H1 (cell line): ENCODE results near the gene YIPF2. TPM values are rescaled to one million over a fixed set of nuclear protein-coding genes. Genes with fewer than 3 reads are reported as not detected.

Experiments used
- CBX5 ChIP-seq: fragments of 300-800, 300-1000 bp; sonication (generic); IDR thresholded peaks from 2 replicates; pipeline ENCODE4 v1.7.1; 2016; ENCODE audit warnings: antibody characterized with exemption, low read length, low read depth
- CHD1 ChIP-seq: IDR thresholded peaks from 2 replicates; pipeline ENCODE4 v1.6.1; 2012; ENCODE audit warnings: low read depth, low read length, improper control_type of control experiment
- CHD2 ChIP-seq: IDR thresholded peaks from 2 replicates; pipeline ENCODE4 v1.6.1; 2012; ENCODE audit warnings: low read length, improper control_type of control experiment
- GTF2F1 ChIP-seq: IDR thresholded peaks from 2 replicates; pipeline ENCODE4 v1.6.1; 2012; ENCODE audit warnings: low read depth, low read length, improper control_type of control experiment, borderline replicate concordance
- KDM5A ChIP-seq: fragments of 200-600 bp; IDR thresholded peaks from 2 replicates; pipeline ENCODE4 v1.7.1; 2012; ENCODE audit warnings: mild to moderate bottlenecking, low read length, inconsistent platforms, mixed read lengths
- SIN3A ChIP-seq, 2 experiments: IDR thresholded peaks in 1 of 2; conservative IDR thresholded peaks in 1 of 2; 2 replicates each; pipeline ENCODE4 v1.6.1; 2011 to 2012; ENCODE audit warnings: low read length in 2 of 2, improper control_type of control experiment in 1 of 2, low read depth in 1 of 2, mild to moderate bottlenecking in 1 of 2
- SP1 ChIP-seq: IDR thresholded peaks from 2 replicates; pipeline ENCODE4 v1.6.1; 2011; ENCODE audit warnings: low read depth, low read length
- SUZ12 ChIP-seq: fragments of 200-600 bp; sonication (generic); IDR thresholded peaks from 2 replicates; pipeline ENCODE4 v1.6.1; 2012; ENCODE audit warnings: mild to moderate bottlenecking, inconsistent platforms, low read length, moderate library complexity, mixed read lengths
- polyA plus RNA-seq, 7 experiments: library from polyadenylated mRNA; depleted of rRNA in 3 of 7; stranded (reverse) in 5 of 7; unstranded in 2 of 7; fragments of >200 nt in 5 of 7; fragments of 200-250 nt in 2 of 7; gene quantifications; 1 replicate in 5 of 7; 2 replicates in 1 of 7; 4 replicates in 1 of 7; pipeline versions ENCODE4 v1.2.1 to v1.2.3, GENCODE V29; 2011 to 2013; ENCODE audit warnings: missing spikeins in 2 of 7, mixed read lengths in 2 of 7
- total RNA-seq: library from RNA; stranded (reverse); fragmentation: NEBNext Ultra II Directional; extraction: Animal tissue kit (Norgen Biotek cat#: 25700); gene quantifications from 2 replicates; pipeline ENCODE4 v1.2.1, GENCODE V29; 2021
- TF ChIP-seq, protein P1 (sequence below): fragments of 300-600 bp; sonication (generic); IDR thresholded peaks from 2 replicates; pipeline ENCODE4 v1.7.1; 2012; ENCODE audit warnings: low read length, moderate library complexity, mild to moderate bottlenecking, inconsistent platforms; ENCODE audit not compliant: insufficient replicate concordance
- TF ChIP-seq, protein P2 (sequence below), 3 experiments: IDR thresholded peaks; 1 replicate in 2 of 3; 2 replicates in 1 of 3; pipeline versions ENCODE4 v1.5.1 to v1.6.1; 2011; ENCODE audit warnings: low read length in 3 of 3, mild to moderate bottlenecking in 3 of 3, inconsistent platforms in 2 of 3, low read depth in 1 of 3, moderate library complexity in 1 of 3; ENCODE audit not compliant: insufficient read depth in 1 of 3; ENCODE audit errors: control extremely low read depth in 1 of 3

Gene YIPF2
- total and polyA plus RNA-seq, 2 of the 8 experiments (the other 6 are each of a cell fraction or from before 2014, with no cell fraction given), result 48.3 to 112 TPM

DNA sequence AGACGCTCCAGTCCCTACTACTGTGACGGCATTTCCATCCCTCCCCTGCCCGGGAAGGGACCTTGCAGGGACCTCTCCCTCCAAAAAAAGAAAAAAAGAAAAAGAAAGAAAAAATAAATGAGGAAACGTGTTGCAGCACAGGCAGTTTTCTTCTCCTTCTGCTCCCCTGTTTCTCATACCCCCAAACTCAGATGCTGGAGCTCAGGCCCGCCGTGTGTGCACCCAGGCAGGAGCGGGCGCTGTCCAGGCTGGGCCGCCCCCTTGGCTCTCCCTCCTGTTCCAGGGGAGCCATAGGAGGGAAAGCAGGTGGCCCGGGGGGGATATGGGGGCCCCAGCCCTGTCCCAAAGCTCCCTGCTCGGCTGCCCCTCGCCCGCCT is 5.8 kb downstream of the YIPF2 start (continued):
- TF ChIP-seq, protein P1, sequence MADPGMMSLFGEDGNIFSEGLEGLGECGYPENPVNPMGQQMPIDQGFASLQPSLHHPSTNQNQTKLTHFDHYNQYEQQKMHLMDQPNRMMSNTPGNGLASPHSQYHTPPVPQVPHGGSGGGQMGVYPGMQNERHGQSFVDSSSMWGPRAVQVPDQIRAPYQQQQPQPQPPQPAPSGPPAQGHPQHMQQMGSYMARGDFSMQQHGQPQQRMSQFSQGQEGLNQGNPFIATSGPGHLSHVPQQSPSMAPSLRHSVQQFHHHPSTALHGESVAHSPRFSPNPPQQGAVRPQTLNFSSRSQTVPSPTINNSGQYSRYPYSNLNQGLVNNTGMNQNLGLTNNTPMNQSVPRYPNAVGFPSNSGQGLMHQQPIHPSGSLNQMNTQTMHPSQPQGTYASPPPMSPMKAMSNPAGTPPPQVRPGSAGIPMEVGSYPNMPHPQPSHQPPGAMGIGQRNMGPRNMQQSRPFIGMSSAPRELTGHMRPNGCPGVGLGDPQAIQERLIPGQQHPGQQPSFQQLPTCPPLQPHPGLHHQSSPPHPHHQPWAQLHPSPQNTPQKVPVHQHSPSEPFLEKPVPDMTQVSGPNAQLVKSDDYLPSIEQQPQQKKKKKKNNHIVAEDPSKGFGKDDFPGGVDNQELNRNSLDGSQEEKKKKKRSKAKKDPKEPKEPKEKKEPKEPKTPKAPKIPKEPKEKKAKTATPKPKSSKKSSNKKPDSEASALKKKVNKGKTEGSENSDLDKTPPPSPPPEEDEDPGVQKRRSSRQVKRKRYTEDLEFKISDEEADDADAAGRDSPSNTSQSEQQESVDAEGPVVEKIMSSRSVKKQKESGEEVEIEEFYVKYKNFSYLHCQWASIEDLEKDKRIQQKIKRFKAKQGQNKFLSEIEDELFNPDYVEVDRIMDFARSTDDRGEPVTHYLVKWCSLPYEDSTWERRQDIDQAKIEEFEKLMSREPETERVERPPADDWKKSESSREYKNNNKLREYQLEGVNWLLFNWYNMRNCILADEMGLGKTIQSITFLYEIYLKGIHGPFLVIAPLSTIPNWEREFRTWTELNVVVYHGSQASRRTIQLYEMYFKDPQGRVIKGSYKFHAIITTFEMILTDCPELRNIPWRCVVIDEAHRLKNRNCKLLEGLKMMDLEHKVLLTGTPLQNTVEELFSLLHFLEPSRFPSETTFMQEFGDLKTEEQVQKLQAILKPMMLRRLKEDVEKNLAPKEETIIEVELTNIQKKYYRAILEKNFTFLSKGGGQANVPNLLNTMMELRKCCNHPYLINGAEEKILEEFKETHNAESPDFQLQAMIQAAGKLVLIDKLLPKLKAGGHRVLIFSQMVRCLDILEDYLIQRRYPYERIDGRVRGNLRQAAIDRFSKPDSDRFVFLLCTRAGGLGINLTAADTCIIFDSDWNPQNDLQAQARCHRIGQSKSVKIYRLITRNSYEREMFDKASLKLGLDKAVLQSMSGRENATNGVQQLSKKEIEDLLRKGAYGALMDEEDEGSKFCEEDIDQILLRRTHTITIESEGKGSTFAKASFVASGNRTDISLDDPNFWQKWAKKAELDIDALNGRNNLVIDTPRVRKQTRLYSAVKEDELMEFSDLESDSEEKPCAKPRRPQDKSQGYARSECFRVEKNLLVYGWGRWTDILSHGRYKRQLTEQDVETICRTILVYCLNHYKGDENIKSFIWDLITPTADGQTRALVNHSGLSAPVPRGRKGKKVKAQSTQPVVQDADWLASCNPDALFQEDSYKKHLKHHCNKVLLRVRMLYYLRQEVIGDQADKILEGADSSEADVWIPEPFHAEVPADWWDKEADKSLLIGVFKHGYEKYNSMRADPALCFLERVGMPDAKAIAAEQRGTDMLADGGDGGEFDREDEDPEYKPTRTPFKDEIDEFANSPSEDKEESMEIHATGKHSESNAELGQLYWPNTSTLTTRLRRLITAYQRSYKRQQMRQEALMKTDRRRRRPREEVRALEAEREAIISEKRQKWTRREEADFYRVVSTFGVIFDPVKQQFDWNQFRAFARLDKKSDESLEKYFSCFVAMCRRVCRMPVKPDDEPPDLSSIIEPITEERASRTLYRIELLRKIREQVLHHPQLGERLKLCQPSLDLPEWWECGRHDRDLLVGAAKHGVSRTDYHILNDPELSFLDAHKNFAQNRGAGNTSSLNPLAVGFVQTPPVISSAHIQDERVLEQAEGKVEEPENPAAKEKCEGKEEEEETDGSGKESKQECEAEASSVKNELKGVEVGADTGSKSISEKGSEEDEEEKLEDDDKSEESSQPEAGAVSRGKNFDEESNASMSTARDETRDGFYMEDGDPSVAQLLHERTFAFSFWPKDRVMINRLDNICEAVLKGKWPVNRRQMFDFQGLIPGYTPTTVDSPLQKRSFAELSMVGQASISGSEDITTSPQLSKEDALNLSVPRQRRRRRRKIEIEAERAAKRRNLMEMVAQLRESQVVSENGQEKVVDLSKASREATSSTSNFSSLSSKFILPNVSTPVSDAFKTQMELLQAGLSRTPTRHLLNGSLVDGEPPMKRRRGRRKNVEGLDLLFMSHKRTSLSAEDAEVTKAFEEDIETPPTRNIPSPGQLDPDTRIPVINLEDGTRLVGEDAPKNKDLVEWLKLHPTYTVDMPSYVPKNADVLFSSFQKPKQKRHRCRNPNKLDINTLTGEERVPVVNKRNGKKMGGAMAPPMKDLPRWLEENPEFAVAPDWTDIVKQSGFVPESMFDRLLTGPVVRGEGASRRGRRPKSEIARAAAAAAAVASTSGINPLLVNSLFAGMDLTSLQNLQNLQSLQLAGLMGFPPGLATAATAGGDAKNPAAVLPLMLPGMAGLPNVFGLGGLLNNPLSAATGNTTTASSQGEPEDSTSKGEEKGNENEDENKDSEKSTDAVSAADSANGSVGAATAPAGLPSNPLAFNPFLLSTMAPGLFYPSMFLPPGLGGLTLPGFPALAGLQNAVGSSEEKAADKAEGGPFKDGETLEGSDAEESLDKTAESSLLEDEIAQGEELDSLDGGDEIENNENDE, result no peak
- TF ChIP-seq CBX5 (no peak), KDM5A (no peak), SP1 (no peak), CHD1 (no peak), CHD2 (no peak), SUZ12 (no peak), GTF2F1 (no peak), SIN3A (conservative IDR thresholded peaks at IDR 0.05 in 1 of 2, IDR thresholded peaks at IDR 0.05 in 1 of 2; ENCODE audit: low read depth in 1 of 2, low read length in 2 of 2) (no peak)
- TF ChIP-seq, protein P2, sequence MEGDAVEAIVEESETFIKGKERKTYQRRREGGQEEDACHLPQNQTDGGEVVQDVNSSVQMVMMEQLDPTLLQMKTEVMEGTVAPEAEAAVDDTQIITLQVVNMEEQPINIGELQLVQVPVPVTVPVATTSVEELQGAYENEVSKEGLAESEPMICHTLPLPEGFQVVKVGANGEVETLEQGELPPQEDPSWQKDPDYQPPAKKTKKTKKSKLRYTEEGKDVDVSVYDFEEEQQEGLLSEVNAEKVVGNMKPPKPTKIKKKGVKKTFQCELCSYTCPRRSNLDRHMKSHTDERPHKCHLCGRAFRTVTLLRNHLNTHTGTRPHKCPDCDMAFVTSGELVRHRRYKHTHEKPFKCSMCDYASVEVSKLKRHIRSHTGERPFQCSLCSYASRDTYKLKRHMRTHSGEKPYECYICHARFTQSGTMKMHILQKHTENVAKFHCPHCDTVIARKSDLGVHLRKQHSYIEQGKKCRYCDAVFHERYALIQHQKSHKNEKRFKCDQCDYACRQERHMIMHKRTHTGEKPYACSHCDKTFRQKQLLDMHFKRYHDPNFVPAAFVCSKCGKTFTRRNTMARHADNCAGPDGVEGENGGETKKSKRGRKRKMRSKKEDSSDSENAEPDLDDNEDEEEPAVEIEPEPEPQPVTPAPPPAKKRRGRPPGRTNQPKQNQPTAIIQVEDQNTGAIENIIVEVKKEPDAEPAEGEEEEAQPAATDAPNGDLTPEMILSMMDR (IDR thresholded peaks at IDR 0.05; ENCODE audit: control extremely low read depth in 1 of 3, insufficient read depth in 1 of 3, low read depth in 1 of 3, low read length in 3 of 3), result no peak
